ENCODE data around the gene BCL11A. TPM values are rescaled to one million over a fixed set of nuclear protein-coding genes. Genes with fewer than 3 reads are reported as not detected.

The BCL11A gene
- total RNA-seq, 6 experiments from 2014 or later, result 1.1 to 3.0 (median 1.9) TPM

DNA sequence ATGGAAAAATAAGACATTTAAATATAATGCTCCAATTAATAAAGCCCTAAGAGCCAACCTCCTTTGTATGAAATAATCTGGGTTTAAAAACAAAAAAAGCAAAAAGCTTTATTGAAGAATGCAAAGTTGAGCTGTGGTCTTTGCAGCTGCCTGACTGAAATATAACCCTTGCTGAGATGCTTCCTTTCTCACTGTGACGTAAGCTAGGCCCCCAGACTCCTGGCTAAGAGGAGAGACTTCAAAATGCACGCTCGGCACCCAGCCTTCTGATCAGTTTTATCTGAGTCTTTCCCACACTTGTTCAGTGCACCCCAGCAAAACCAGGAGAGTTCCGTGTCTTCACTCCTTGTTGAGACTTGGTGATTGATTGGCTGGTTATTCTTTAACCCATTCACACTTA lies 115.3 kb downstream of the BCL11A start:
- no peak for TF ChIP-seq CTCF (IDR thresholded peaks at IDR 0.05)
- no peak overlapping the region for H3K4me3 Mint-ChIP-seq
- no peaks in the 10 kb centered on the region for H3K36me3 Mint-ChIP-seq (ENCODE audit: low read depth)
- peaks cover 6% of the 10 kb centered on the region; the same call in 1 of the 2 replicates for H3K4me1 Mint-ChIP-seq (ENCODE audit: low read depth)
- H3K27me3 Mint-ChIP-seq (ENCODE audit: insufficient read depth), result peaks cover 7% of the 10 kb centered on the region
- H3K9me3 Mint-ChIP-seq, result no peaks in the 10 kb centered on the region
- DNase-seq, result no peak
- no peak overlapping the region for H3K27ac Mint-ChIP-seq

- peaks cover 5% of the 10 kb centered on the region for H3K27me3 Mint-ChIP-seq (ENCODE audit: insufficient read depth)
- no peaks in the 10 kb centered on the region for H3K36me3 Mint-ChIP-seq (ENCODE audit: low read depth)
Observed at GRCh38 chr2:60437080-60437696, 116.3 kb downstream of the BCL11A start.

GRCh38 chr2:60433018-60433596 lies 120.3 kb downstream of the BCL11A start:
- no peak overlapping the region for H3K27ac Mint-ChIP-seq
- H3K4me3 Mint-ChIP-seq, result no peak overlapping the region
- H3K27me3 Mint-ChIP-seq (ENCODE audit: insufficient read depth), result peaks cover 10% of the 10 kb centered on the region
- H3K9me3 Mint-ChIP-seq, result no peaks in the 10 kb centered on the region
- TF ChIP-seq CTCF (IDR thresholded peaks at IDR 0.05), result no peak
- no peaks in the 10 kb centered on the region for H3K36me3 Mint-ChIP-seq (ENCODE audit: low read depth)
- peaks cover 6% of the 10 kb centered on the region; the same call in 1 of the 2 replicates for H3K4me1 Mint-ChIP-seq (ENCODE audit: low read depth)
- no peak for DNase-seq

More at GRCh38 chr2:60437080-60437696, 116.3 kb downstream of the BCL11A start:
- Mint-ChIP-seq H3K4me1 (ENCODE audit: low read depth) (peaks cover 6% of the 10 kb centered on the region; the same call in 1 of the 2 replicates), H3K9me3 (no peaks in the 10 kb centered on the region), H3K4me3 (no peak overlapping the region), H3K27ac (no peak overlapping the region)
- no peak for TF ChIP-seq CTCF (IDR thresholded peaks at IDR 0.05)
- DNase-seq, result no peak

GRCh38 chr2:60432035-60432601 lies 121.3 kb downstream of the BCL11A start:
- H3K36me3 Mint-ChIP-seq (ENCODE audit: low read depth), result no peaks in the 10 kb centered on the region
- TF ChIP-seq CTCF (IDR thresholded peaks at IDR 0.05), result no peak
- peaks cover 2% of the 10 kb centered on the region; the same call in 1 of the 2 replicates for H3K9me3 Mint-ChIP-seq

DNA sequence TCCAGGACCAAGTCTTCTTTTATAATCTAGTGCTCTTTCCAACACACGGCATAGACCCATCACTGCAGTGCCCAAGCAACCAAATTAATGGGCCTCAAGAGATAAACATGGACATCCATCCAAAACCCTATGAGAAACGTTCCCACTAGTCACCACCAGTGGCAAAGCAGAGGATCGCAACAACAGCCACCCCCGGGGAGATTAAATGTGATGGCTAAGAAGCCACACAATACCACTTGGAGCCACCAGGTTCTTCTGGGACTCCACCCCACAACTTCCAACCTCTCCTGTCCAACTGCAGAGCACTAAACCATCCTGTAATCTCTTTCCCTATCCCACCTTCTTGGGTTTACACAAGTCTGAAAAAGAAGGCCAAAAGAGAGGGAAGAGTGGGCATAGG lies 123.8 kb downstream of the BCL11A start:
- DNase-seq, result no peak
- Mint-ChIP-seq H3K36me3 (ENCODE audit: low read depth) (no peaks in the 10 kb centered on the region), H3K27ac (no peak overlapping the region), H3K4me3 (no peak overlapping the region), H3K4me1 (ENCODE audit: low read depth) (no peaks in the 10 kb centered on the region), H3K9me3 (peaks cover 12% of the 10 kb centered on the region; the same call in 1 of the 2 replicates), H3K27me3 (ENCODE audit: insufficient read depth) (peaks cover 8% of the 10 kb centered on the region)
- no peak for TF ChIP-seq CTCF (IDR thresholded peaks at IDR 0.05)

More at GRCh38 chr2:60432035-60432601, 121.3 kb downstream of the BCL11A start:
- Mint-ChIP-seq H3K4me1 (ENCODE audit: low read depth) (no peaks in the 10 kb centered on the region), H3K27ac (no peak overlapping the region), H3K4me3 (no peak overlapping the region), H3K27me3 (ENCODE audit: insufficient read depth) (peaks cover 6% of the 10 kb centered on the region)
- DNase-seq, result no peak
